Kidney capillary endothelial cell (primary cell): Measurements from ENCODE around the gene CXCR5.

Experiments used
- DNase-seq: peaks from one replicate; pipeline ENCODE4 v3.0.0-alpha.2; 2018; ENCODE audit warnings: low spot score

Gene CXCR5

GRCh38 chr11:118913411-118914125 is 29.9 kb downstream of the CXCR5 start:
- peak; percentile 41 for DNase-seq

- DNase-seq, result no peak
These were observed 30.7 kb downstream of the CXCR5 start for GRCh38 chr11:118914178-118914918.

GRCh38 chr11:118914987-118915386 is 31.3 kb downstream of the CXCR5 start:
- no peak for DNase-seq

- no peak for DNase-seq
These were observed 31.7 kb downstream of the CXCR5 start for GRCh38 chr11:118915396-118915795.

- no peak for DNase-seq
These were observed 32.5 kb downstream of the CXCR5 start for GRCh38 chr11:118915941-118916841.

- DNase-seq, result no peak
These were observed 33.2 kb downstream of the CXCR5 start for GRCh38 chr11:118916842-118917388.

- no peak for DNase-seq
These were observed 33.9 kb downstream of the CXCR5 start for GRCh38 chr11:118917481-118918127.

GRCh38 chr11:118918128-118918685 is 34.5 kb downstream of the CXCR5 start:
- no peak for DNase-seq

- no peak for DNase-seq
These were observed 35.1 kb downstream of the CXCR5 start for GRCh38 chr11:118918686-118919280.

GRCh38 chr11:118921121-118921928 is 37.6 kb downstream of the CXCR5 start:
- no peak for DNase-seq

GRCh38 chr11:118921929-118922744 is 38.4 kb downstream of the CXCR5 start:
- DNase-seq, result no peak

- DNase-seq, result no peak
These were observed 39.3 kb downstream of the CXCR5 start for GRCh38 chr11:118922745-118923627.

GRCh38 chr11:118923721-118924587 is 40.3 kb downstream of the CXCR5 start:
- peak; percentile 43 for DNase-seq

GRCh38 chr11:118924591-118925585 is 41.2 kb downstream of the CXCR5 start:
- DNase-seq, result peak; percentile 48

GRCh38 chr11:118927554-118928100 is 43.9 kb downstream of the CXCR5 start:
- DNase-seq, result no peak
